GM18858 (cell line): ENCODE results near the gene ZFAND2A.

ENCODE experiments used
- ATAC-seq: cut with Tn5 transposase; IDR thresholded peaks from one replicate; pipeline ENCODE4 v1.9.1; 2021; ENCODE audit not compliant: unreplicated experiment

The ZFAND2A gene

DNA sequence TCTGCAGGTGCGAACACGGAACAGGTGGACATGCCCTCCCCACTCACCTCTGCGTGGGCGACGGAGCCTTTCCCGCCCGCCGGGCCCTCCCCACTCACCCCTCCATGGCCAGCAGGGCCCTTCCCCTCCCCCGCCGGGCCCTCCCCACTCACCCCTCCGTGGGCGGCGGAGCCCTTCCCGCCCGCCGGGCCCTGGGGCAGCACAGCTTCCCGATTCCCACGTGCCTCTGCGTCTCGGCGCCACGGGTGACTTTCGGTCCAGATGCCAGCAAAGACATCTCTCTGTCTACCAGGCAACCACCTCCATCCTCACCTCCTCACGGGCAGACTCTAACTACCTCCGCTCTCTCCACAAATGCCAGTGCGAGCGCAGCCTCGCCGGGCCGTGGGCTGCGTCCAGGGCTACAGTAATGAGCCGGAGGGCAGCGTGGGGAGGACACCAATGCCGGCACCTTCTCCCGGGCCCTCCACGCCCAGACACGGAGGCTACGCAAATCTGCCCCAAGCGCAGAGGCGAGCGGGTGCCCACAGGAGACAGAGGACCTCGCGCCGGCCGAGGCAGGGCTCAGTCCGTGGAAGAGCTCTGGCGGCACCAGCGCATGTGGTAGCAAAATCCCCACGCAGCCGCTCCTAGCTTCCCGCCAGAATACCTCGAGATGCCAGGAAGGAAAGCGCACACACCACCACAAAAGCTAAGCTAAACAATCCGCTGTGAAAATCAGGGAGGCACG is 50.2 kb downstream of the ZFAND2A start:
- ATAC-seq, result no peak

DNA sequence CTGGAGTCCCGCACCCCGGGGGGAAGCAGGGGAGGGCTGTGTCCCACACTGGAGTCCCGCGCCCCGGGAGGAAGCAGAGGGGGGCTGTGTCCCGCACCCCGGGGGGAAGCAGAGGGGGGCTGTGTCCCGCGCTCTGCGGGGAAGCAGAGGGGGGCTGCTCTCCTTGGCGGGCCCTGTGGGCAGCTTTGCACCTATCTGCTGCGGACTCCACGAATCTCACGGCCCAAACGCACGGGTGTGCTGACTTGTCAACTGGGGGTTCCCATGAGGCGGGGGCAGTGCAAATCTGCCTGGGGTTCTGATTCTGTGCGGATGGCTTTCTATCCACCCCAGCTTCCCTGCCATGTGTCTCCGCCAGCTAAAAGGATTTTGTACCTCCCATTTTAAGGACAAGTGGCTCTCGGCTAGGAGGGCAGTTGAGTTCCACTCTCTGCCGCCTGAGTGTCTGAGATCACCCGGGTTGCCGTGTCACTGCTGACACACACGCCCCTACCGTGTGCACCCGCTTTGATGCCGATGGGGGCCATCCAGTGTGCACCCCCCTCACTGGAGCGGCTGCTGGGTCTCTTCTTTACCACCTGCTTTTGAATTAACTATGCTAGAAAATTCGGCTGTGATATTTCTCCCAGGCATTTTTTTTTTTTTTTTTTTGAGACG is 51.6 kb downstream of the ZFAND2A start:
- ATAC-seq, result no peak

DNA sequence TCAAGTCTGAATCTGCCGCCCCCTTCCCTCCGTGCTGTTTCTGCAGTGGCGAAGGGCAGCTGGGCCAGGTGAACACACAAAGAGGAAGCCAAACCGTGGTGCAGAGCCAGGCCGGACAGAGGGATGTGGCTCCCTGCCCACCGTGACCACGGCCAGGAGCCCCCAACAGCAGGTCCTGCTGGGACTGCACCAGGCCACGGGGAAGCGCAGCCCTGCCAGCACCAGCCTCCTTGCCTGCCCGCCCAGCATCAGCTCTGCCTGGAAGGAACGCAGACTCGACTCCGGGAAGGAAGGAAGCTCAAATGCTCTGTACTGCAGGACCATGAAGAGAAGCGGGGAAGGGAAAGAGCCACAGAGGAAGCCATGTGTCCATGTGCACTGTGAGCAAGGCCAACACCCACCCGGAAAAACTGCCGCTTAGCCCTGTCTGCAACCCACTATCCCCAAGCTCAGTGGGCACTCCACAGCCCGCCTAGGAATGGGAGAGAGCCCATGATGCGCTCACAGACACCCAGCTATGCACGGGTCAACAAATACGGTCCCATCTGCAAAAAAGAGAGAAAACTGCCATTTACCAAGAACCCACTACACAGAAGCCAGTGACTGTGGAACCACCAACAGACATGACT is 53.1 kb downstream of the ZFAND2A start:
- no peak for ATAC-seq

DNA sequence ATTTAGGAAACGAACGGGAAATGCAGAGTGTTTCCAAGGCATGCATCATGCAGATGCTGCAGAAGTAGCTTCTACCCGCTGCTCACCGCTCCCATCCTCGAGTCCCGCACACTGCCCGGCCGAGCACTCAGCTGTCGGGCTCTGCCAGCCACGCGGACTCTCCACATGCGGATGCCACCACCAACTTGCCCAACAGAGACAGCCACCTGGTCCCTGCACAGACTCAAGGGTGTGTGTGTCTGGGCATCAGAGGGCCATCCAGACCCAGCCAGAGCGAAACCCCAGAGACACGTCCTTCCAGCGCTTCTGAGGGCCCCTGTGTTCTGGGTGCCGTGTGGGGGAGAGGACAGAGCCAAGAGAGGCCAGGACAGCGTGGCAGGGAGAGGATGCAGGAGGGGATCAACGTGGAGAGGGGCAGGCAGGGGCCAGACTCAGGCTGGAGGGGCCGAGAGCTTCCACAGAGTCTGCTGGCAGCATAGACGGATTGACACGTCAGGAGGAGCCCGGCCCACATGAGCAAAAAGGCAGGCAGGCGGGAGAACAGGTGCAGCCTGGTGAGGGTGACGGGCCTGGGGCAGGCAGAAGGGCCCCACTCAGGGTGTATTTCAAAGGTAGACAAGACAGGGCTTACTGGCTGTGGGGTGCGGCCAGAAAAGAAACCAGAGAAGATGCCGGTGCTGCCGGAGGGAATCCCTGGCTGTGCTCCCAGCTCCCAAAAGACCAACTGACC is 53.8 kb downstream of the ZFAND2A start:
- ATAC-seq, result no peak

DNA sequence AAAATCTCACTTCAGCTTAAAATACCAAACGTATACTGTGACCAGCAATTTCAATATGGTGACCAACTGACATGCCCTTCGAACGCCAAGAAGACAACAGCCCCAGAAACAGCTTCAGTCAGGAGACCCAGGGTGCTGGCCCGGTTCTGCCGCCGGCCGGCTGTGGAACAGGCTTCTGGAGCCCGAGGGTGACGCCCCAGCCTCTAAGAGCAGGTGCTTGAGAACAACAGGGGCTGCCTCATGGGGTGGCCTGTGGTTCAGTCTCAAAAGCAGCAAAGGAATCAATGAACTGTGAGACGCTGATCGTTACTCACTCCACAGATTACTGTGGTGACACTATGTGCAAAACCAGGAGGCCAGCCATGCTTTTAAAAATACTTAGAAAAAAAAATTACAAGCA is 54.8 kb downstream of the ZFAND2A start:
- ATAC-seq, result peak; percentile 66

DNA sequence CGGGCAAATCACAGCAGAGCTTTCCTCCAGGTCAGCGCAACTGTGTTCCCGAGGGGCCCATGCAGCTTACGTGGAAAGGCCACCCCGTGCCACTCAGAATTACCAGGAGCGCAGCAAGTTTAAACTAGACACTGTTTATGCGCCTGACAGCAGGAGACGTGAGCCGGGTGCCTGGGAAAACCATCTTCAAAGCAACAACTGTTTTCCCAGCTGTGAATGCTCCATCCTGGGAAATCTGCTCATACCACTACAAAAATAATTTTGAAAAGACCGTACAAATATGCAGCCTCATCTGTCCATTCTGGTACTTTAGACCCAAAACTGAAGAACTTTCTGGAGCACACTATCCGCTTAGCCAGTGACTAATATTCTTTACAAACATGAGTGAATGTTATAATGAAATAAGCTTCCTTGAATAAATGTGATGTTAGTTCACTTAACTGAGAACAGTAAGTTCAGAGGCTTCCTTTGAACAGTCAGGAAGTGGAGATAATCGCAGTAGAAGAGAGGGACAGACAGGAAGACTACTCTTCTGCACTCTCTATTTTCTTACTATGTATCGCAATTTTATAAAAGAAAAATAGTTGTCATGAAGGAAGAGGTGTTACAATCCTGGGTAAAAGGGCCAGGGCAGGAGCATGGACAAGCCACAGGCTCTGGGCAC is 55.3 kb downstream of the ZFAND2A start:
- no peak for ATAC-seq

DNA sequence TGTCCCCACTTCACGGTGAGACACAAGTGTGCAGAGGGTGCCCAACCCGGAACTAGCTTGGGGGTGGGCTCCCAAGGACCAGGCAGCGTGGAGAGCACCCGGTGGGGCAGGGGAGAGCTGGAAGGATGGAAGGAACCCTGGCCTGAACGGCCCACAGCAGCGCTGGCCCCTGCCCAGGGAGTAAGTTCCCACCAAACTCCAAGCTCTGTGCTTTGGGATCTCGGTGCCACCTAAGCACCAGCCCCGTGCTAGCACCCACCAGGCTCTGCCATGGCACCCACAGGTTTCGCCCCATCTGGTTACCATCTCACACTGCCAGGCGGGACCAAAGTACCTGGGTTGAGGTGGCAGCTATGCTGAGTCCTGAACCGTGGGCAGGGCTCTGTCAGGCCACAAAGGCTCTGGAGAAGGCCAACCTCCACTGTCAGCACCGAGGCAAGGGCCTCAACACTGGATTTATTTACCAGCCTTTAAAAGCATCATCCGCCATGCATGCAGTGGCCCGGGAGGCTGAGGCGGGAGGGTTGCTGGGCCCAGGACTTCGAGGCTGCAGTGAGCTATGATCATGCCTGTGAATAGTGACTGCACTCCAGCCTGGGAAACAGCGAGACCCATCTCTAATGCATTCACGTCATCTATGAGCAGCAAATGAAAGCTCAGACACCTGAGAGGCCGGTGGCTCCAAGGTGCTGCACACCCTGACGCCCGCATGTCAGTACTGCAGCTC is 56.0 kb downstream of the ZFAND2A start:
- no peak for ATAC-seq

DNA sequence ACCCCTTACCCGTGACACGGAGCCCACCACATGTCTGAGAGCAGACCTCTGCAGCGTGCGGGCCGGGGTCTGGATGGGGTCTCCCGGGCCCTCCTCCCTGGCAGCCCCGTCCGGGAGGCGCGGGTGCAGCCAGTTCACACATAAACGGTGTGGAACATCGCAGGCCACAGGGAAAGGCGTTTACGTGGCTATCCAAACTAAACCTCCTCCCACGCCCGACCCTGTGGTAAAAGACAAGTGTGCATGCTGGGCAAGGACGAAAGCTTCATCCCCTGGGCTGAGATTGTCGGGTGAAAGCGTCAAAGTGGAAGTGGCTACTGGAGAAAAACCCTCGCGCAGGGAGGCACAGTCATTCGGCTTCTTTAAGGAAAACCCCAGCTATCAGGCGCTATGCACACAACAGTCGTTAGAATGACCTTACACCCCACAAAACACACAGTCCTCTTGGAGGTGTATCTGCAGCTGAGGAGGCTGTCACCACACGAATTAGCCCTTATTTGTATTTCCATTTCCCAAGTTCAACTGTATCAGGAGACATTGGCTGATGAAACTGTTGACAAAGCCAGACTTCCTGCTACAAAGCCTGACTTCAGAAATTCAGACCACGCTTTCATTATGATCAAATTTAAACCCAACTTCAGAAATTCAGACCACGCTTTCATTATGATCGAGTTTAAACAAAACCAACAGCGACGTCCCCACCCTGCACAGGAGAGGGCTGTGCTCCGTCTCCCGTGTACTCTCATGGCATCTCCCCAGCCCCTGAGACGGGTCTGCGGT is 56.8 kb downstream of the ZFAND2A start:
- peak; percentile 29 for ATAC-seq
